ENCODE data around the gene GDF10.

Gene GDF10, protein sequence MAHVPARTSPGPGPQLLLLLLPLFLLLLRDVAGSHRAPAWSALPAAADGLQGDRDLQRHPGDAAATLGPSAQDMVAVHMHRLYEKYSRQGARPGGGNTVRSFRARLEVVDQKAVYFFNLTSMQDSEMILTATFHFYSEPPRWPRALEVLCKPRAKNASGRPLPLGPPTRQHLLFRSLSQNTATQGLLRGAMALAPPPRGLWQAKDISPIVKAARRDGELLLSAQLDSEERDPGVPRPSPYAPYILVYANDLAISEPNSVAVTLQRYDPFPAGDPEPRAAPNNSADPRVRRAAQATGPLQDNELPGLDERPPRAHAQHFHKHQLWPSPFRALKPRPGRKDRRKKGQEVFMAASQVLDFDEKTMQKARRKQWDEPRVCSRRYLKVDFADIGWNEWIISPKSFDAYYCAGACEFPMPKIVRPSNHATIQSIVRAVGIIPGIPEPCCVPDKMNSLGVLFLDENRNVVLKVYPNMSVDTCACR

DNA sequence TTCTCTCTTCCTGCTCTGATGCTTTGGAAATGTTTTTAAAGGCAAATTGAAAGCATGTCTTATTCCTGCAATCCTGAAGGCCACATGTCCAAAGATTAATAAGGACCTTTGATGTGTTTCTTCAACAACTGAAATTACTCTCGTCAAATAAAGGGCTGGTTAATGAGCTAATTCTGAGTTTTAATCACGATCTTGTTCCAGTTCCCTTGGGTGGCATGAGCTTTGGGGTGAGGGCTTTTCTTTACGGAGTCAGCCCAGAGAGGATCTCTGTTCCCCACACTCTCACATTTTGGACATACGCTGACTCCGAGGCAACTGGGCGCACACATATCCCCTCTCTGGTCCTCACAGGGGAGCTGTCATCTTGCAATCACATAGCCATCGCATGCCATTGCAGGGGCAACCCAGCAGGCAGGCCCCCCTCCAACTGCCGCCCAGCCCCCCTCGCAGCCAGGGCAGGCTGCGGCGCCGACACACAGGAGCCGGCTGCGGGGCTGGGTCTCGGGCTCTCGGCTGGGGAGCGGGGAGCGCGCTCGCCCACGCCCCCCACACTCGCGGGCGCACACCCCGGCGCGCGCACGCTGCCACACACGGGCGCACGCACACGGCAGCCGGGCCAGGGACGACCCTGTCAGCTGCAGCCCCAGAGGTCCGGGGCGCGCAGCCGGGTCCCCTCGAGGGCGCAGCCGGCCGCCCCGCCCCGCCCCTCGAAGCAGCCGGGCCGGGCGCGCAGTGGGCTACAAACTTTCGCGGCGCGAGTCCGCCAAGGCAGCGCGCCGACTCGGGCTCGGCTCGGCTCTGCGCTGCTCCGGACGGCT is at the start of gene GDF10:
Gene GDF10 (plus strand): TSS at position 587 of the 818 bp plus-strand sequence. CDS start 455 bp downstream, outside the sequence.
- H3K4me1 Mint-ChIP-seq (ENCODE audit: low read depth) = peaks cover 14% of the 10 kb centered on the region
- peak within 1 kb of the TSS; percentile 69 for H3K27ac Mint-ChIP-seq
- H3K9me3 Mint-ChIP-seq = no peaks in the 10 kb centered on the region
- peak within 1 kb of the TSS; percentile 78 for H3K4me3 Mint-ChIP-seq
- H3K36me3 Mint-ChIP-seq (ENCODE audit: low read depth) = no peaks in the 10 kb centered on the region
- peaks cover 15% of the 10 kb centered on the region for H3K27me3 Mint-ChIP-seq

DNA sequence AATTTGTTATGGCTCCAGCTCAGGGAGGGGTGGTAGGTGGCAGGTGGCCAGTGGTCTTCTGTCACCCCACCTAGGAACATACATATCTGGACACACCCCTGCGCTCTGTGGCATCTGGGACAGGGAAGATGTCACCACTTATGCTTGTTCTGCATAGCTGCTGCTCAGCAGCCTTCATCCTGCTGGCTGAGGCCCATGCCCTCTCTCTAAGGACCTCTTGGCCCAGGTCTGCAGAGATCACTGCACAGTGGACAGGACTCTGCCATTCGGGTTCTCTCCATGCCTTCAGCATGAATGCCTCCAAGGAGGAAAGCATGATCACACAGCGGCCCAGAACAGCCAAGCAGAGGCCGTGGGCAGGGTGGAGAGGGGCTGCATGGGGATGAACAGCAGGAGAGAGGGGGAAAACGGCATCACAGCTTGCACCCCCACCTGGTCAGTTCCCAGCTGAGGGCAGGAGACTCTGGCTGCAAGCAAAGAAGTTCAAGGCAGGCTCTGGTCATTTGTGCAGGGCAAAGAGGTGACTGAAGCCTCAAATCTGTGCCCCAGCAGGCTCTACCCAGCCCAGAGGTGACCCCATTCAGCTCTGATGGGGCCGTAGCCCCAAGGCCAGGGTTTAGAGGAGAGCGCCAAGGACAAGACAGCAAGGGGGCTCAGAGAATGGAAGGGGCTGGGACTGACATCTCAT is 47.8 kb upstream of the GDF10 start:
- H3K4me3 Mint-ChIP-seq = no peak overlapping the region
- no peaks in the 10 kb centered on the region for H3K27me3 Mint-ChIP-seq
- H3K36me3 Mint-ChIP-seq (ENCODE audit: low read depth) = no peaks in the 10 kb centered on the region
- no peak overlapping the region for H3K27ac Mint-ChIP-seq
- H3K9me3 Mint-ChIP-seq = no peaks in the 10 kb centered on the region
- H3K4me1 Mint-ChIP-seq (ENCODE audit: low read depth) = peaks cover 31% of the 10 kb centered on the region

DNA sequence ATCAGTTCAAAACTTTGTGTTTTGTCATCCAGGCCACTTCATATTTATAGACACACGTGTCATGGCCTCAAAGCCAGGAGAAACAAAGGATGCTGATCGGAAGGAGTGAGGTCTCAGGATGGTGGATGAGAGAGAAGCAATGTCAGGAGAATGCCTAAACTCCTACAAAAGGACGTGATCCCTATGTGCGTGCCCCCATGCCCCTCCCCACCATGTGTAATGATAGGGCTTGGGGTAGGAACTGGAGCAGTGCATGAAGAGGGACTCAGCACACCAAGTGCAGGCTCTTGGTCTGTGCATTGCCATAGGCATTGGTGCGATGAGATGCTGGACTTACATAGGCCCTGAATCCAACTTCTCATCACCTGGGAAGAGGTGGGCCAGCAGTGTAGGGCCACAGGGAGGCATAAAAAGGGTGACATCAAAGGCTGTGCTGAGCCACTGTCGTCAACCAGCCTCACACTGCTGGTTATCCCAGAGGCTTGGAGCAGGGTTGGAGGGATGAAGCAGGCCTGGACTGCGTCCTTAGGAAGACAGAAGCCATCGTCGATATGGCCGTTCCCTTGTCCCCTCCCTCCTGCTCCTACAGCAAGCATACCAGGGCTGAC is 46.9 kb upstream of the GDF10 start:
- H3K4me3 Mint-ChIP-seq = no peak overlapping the region
- H3K4me1 Mint-ChIP-seq (ENCODE audit: low read depth) = peaks cover 40% of the 10 kb centered on the region
- H3K27ac Mint-ChIP-seq = peak overlapping the region; percentile 7
- H3K36me3 Mint-ChIP-seq (ENCODE audit: low read depth) = no peaks in the 10 kb centered on the region
- no peaks in the 10 kb centered on the region for H3K27me3 Mint-ChIP-seq
- H3K9me3 Mint-ChIP-seq = no peaks in the 10 kb centered on the region

DNA sequence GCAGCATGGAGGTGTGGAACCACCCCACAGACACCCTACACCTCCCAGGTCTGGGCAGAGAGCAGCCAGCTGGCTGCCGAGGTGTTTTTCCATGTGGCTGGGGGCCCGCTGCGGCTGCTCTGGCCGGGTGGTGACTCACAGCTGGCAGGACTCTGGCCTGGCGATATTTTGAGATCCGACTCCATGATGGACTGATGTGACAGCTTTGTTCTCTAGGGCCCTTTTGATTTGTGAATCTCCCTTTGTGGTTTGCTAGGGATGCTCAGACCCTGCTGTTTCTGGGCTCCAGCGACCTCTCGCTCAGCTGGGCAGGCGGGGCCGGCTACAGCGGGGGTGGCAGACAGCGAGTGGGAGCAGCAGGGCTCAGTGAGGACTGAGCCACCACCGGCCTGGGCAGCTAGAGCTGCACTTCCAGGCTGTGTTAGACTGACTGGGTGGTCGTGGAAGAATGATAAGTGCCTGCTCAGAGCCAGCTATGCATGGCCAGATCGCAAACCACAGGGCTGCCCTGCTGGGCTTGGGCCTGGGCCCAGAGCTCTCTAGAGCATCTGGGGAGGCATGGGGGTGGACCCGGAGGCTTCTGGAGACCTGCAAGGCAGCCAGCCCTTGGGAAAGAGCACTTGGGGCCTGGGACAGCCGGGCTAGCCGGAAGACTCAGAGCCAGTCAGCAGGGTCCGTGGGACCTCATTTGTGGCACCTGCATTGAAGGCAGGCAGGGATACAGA is 46.2 kb upstream of the GDF10 start:
- Mint-ChIP-seq H3K27me3 (no peaks in the 10 kb centered on the region), H3K4me1 (ENCODE audit: low read depth) (peaks cover 44% of the 10 kb centered on the region), H3K4me3 (no peak overlapping the region), H3K9me3 (no peaks in the 10 kb centered on the region), H3K36me3 (ENCODE audit: low read depth) (no peaks in the 10 kb centered on the region), H3K27ac (peak overlapping the region; percentile 50)

DNA sequence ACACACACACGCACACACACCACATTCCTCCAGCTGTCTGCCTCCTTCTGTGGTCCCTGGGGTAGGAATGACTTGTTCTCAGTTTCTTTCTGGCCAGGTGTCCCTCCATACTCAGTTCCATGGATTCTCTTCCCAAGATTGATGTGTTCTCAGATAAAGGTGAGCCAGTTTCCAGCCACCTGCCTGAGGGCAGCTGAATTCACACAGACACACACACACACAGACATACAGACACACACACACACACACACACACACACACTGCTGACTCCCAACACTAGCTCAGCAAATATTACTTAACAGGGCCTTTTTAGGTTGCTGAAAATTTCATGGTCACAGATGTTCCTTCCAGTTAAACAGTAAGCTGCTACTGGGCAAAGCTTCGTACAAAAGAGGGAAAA is 45.4 kb upstream of the GDF10 start:
- H3K4me3 Mint-ChIP-seq = no peak overlapping the region
- peaks cover 51% of the 10 kb centered on the region for H3K4me1 Mint-ChIP-seq (ENCODE audit: low read depth)

DNA sequence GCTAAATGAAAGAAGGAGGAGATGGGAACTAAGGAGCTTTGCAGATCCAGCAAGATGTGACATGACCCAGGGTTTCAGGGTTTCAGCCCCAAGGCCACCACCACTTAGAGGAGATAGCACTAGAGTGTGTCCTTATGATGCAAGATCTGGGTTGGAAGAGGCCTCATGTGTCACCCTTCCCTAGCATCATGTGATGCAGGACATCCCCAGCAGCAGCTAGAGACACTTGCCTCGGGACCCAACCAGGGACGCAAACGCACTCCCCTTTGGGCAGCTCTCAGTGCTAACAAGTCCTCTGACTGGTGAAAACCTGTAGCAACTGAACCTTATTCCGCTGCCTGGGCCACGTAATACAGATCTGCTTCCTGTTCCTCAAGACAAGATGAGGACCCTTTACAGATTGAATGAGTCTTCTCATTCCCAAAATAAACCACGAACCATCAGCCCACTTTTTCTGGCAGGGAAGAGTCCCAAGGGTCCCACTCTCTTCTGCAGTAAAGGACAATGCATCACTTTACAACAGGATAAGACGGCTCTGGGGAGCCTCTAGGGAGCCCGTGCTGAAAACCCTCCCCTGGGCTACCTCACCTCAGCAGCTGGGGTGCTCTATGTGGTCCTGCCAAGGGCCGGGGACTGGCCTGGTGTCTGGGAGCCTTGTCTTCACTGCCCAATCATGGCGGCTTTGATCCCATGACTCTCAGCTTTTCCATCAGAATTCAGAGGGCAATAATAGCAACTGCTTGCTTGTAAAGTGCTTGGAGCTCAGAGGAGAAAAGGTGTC is 44.8 kb upstream of the GDF10 start:
- Mint-ChIP-seq H3K4me3 (no peak overlapping the region), H3K36me3 (ENCODE audit: low read depth) (no peaks in the 10 kb centered on the region), H3K9me3 (no peaks in the 10 kb centered on the region), H3K27me3 (no peaks in the 10 kb centered on the region), H3K27ac (peak overlapping the region; percentile 2), H3K4me1 (ENCODE audit: low read depth) (peaks cover 57% of the 10 kb centered on the region)

More for the DNA sequence above, 45.4 kb upstream of the GDF10 start:
- Mint-ChIP-seq H3K27me3 (no peaks in the 10 kb centered on the region), H3K27ac (peak overlapping the region; percentile 2), H3K36me3 (ENCODE audit: low read depth) (no peaks in the 10 kb centered on the region), H3K9me3 (no peaks in the 10 kb centered on the region)

DNA sequence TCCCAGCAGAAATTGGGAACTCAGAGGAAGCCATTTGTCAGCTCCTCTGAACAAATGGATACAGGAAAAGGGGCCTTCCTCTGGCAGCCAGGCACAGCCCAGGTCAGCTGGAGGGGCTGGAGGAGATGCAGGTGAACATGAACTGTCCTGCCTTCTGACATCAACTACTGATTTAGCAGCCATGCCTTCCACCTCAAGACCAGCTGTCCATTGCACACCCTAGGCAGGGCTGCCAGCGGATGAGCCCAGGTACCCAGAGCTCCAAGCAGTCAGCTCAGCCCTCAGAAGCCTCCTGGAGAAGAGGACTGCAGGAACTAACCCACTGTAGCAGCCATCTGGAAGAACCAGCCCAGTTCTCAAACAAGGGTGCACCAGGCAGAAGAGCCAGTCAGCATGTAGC is 44.1 kb upstream of the GDF10 start:
- Mint-ChIP-seq H3K36me3 (ENCODE audit: low read depth) (no peaks in the 10 kb centered on the region), H3K4me3 (no peak overlapping the region), H3K27me3 (no peaks in the 10 kb centered on the region)

DNA sequence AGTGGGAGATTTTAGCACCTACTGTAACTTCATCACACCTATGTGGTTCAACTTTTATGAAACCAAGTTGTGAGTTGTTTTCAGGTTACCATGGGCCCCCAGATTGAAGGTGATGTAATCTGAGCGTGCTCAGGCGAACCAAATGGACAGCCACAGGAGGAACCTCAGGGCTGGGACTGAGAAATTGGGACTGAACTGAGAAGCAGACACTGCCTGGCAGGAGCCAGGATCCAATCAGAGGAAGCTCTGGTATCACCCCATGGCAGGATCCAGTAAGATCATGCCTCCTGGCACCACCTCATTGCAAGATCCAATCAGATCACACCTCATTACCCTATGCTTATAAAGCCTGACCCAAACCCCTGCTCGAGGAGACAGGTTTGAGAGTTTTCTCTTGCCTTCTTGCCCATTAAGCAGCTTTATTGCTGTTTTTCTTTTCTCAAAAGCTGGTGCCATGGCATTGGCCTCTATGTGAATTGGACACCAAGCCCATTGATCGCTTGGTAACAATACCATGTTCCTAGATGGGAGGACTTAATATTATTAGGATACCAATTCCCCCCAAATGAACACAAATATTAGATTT is 43.2 kb upstream of the GDF10 start:
- Mint-ChIP-seq H3K36me3 (ENCODE audit: low read depth) (no peaks in the 10 kb centered on the region), H3K4me3 (peak overlapping the region; percentile 37), H3K27me3 (no peaks in the 10 kb centered on the region), H3K27ac (peak overlapping the region; percentile 81), H3K4me1 (ENCODE audit: low read depth) (peaks cover 73% of the 10 kb centered on the region), H3K9me3 (no peaks in the 10 kb centered on the region)

More for the DNA sequence above, 44.1 kb upstream of the GDF10 start:
- H3K27ac Mint-ChIP-seq = no peak overlapping the region
- no peaks in the 10 kb centered on the region for H3K9me3 Mint-ChIP-seq
- peaks cover 63% of the 10 kb centered on the region for H3K4me1 Mint-ChIP-seq (ENCODE audit: low read depth)

DNA sequence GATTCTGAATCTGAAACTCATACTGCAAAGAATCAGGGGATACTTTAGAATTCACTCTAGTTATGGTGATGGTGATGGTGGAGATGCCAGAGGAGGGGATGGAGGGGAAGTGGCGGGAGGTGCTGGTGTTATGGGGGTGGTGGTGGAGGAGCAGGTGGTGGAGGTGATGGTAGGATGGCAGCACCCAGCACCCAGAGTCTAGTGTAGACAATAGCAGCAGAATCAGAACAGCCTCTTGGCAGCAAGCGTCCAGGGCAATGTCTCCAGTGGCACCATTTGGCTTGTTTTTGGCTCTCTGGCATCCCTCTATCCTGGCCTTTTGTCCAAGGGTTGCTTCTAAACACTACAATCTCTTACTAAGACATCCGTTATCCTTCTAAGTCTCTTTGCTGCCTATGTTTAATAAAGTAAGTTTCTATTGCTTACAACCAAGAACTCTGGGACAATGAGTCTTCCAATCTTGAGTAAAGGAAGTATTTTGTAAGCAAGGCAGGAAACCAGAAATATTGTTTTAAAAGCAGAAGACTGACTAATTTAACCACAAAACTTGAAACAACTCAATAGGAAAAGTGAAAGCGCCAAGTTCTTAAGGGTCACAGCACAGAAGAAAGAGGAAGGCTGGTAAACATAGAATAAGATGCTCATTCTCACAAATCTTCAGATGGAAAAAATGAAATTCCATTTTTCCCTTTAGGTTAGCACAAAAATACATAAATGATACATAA is 42.4 kb upstream of the GDF10 start:
- H3K27me3 Mint-ChIP-seq = no peaks in the 10 kb centered on the region
- H3K4me3 Mint-ChIP-seq = peak overlapping the region; percentile 35
- peaks cover 79% of the 10 kb centered on the region for H3K4me1 Mint-ChIP-seq (ENCODE audit: low read depth)
- H3K9me3 Mint-ChIP-seq = no peaks in the 10 kb centered on the region
- peak overlapping the region; percentile 81 for H3K27ac Mint-ChIP-seq
- no peaks in the 10 kb centered on the region for H3K36me3 Mint-ChIP-seq (ENCODE audit: low read depth)

DNA sequence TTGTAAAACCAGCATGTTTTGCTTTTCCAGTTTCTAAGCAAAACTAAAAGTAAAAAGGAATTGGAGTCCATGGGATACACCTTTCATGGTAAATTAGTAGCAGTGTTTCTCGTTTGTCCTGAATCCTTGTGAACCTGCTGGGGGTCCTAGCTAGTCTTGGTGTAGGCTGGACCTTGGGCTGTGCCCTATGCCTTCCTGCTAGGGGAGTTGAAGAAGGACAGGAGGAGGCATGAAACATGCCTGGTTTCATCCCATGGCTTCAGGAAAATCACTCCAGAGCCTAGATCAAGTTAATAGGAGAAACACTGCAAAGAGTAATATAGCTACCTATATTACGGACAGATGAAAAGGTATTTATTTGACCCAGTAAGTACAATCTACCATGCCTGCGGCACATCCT is 41.1 kb upstream of the GDF10 start:
- no peak overlapping the region for H3K27ac Mint-ChIP-seq

DNA sequence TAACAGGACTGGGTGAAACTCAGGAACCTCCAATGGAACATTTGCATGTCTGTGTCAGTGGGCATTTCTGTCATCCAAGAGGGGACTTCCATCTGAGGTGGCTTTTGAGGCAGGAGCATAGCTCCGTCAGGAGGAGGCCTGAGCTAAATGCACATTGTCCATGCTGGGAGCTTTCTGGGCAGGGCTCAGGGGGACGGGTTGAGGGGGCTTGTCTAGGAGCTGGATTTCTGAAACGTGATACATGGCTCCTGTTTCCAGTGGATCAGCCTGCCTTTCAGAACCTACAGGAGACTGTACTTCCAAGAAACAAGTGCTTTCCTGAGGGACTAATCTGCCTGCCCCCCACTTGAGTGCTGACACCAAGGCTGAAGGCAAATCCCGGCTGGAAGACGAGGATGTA is 40.5 kb upstream of the GDF10 start:
- Mint-ChIP-seq H3K36me3 (ENCODE audit: low read depth) (no peaks in the 10 kb centered on the region), H3K9me3 (peaks cover 5% of the 10 kb centered on the region), H3K27ac (peak overlapping the region; percentile 97), H3K4me1 (ENCODE audit: low read depth) (peaks cover 96% of the 10 kb centered on the region), H3K27me3 (no peaks in the 10 kb centered on the region), H3K4me3 (no peak overlapping the region)

More for the DNA sequence above, 41.1 kb upstream of the GDF10 start:
- Mint-ChIP-seq H3K27me3 (no peaks in the 10 kb centered on the region), H3K4me1 (ENCODE audit: low read depth) (peaks cover 90% of the 10 kb centered on the region), H3K9me3 (peaks cover 2% of the 10 kb centered on the region), H3K36me3 (ENCODE audit: low read depth) (no peaks in the 10 kb centered on the region), H3K4me3 (no peak overlapping the region)

DNA sequence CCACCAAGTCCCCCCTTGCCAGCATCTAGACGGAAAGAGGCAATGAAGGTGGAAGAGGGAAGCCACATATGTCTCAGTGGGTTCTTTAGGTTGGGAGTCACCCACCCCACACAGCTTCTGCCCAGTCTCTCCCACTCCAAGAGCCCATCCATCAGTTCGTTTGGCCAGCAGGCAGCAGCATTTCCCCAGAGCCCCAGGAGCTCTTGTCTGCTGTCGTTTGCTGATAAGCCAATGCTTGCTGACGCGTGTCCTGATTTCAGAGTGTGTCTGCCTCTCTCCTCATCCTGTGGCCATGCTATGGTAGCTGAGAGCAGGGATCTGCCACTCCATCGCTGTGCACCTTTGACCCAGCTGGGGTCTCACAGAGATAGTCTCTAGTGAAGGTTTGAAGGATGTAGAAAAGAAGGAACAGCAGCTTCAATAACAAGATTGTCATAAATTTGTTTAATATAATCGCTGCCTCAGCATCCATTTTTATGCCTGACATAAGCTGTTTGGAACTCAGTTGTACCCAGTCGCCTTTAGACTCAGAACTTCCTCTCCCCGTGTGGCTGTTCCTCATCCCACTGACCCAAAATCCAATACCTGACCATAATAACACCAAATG is 39.4 kb upstream of the GDF10 start:
- Mint-ChIP-seq H3K36me3 (ENCODE audit: low read depth) (peaks cover 3% of the 10 kb centered on the region), H3K27me3 (no peaks in the 10 kb centered on the region), H3K27ac (peak overlapping the region; percentile 97), H3K4me3 (peak overlapping the region; percentile 49), H3K9me3 (peaks cover 5% of the 10 kb centered on the region), H3K4me1 (ENCODE audit: low read depth) (peaks cover 96% of the 10 kb centered on the region)
